GM12878 (cell line): ENCODE data around the gene EEF1AKMT3. TPM values are rescaled to one million over a fixed set of nuclear protein-coding genes. Genes with fewer than 3 reads are reported as not detected.

Experiments
- ATF3 ChIP-seq: IDR thresholded peaks from 2 replicates; pipeline ENCODE4 v1.6.1; 2011; ENCODE audit warnings: low read depth, mild to moderate bottlenecking, low read length, moderate library complexity, borderline replicate concordance; ENCODE audit errors: extremely low read depth
- BACH1 ChIP-seq: fragments of 450-650 bp; IDR thresholded peaks from 2 replicates; pipeline ENCODE4 v1.6.1; 2017; ENCODE audit warnings: mild to moderate bottlenecking, borderline replicate concordance
- CBX3 ChIP-seq: fragments of 200-600 bp; sonication (generic); IDR thresholded peaks from 2 replicates; pipeline ENCODE4 v1.6.1; 2016; ENCODE audit warnings: low read depth, borderline replicate concordance
- CHD2 ChIP-seq: IDR thresholded peaks from 2 replicates; pipeline ENCODE4 v1.6.1; 2011; ENCODE audit warnings: low read depth, low read length, improper control_type of control experiment, borderline replicate concordance
- ELK1 ChIP-seq: IDR thresholded peaks from 2 replicates; pipeline ENCODE4 v1.6.1; 2012; ENCODE audit warnings: low read depth, low read length, improper control_type of control experiment
- EP300 ChIP-seq, 2 experiments: fragments of 150-350 bp in 1 of 2; IDR thresholded peaks; 2 replicates each; pipeline ENCODE4 v1.6.1; 2011 to 2012; ENCODE audit warnings: low read depth in 2 of 2, low read length in 2 of 2, borderline replicate concordance in 1 of 2, improper control_type of control experiment in 1 of 2, inconsistent platforms in 1 of 2; ENCODE audit not compliant: control insufficient read depth in 1 of 2
- ETV6 ChIP-seq, 2 experiments: fragments of 450-650 bp in 1 of 2; IDR thresholded peaks in 1 of 2; conservative IDR thresholded peaks in 1 of 2; 2 replicates each; pipeline ENCODE4 v1.6.1; 2014; ENCODE audit warnings: antibody characterized with exemption in 1 of 2, borderline replicate concordance in 1 of 2, low read depth in 1 of 2, mild to moderate bottlenecking in 1 of 2, moderate library complexity in 1 of 2
- HDGF ChIP-seq: fragments of 450-650 bp; IDR thresholded peaks from 2 replicates; pipeline ENCODE4 v1.6.1; 2016; ENCODE audit warnings: antibody characterized with exemption
- NR2C1 ChIP-seq: fragments of 450-650 bp; IDR thresholded peaks from 2 replicates; pipeline ENCODE4 v1.6.1; 2017; ENCODE audit warnings: antibody characterized with exemption, mild to moderate bottlenecking, moderate library complexity
- RCOR1 ChIP-seq: conservative IDR thresholded peaks from 2 replicates; pipeline ENCODE4 v1.6.1; 2012; ENCODE audit warnings: low read depth, low read length, improper control_type of control experiment
- polyA plus RNA-seq, 11 experiments: library from polyadenylated mRNA; depleted of rRNA in 4 of 11; unstranded in 6 of 11; stranded (reverse) in 5 of 11; fragments of >200 nt; fragmentation: Nextera tagmentation in 4 of 11; fragmentation: Illumina TruSeq in 1 of 11; extraction: Ambion mirVana in 4 of 11; extraction: Trizol in 1 of 11; gene quantifications; 1 replicate in 1 of 11; 2 replicates in 10 of 11; pipeline versions ENCODE4 v1.2.1 to v1.2.3, GENCODE V29; 2011 to 2016; ENCODE audit warnings: inconsistent platforms in 2 of 11, missing spikeins in 2 of 11, low read depth in 1 of 11
- total RNA-seq, 4 experiments: library from RNA; depleted of rRNA in 3 of 4; stranded (reverse); fragments of >200 nt in 3 of 4; fragmentation: Illumina TruSeq in 1 of 4; extraction: Trizol in 1 of 4; gene quantifications; 2 replicates each; pipeline versions ENCODE4 v1.2.1 to v1.2.3, GENCODE V29; 2013 to 2021
- TF ChIP-seq, protein P1 (sequence below): fragments of 450-650 bp; IDR thresholded peaks from 2 replicates; pipeline ENCODE4 v1.6.1; 2017; ENCODE audit warnings: borderline replicate concordance
- TF ChIP-seq, protein P2 (sequence below): fragments of 450-650 bp; IDR thresholded peaks from 2 replicates; pipeline ENCODE4 v1.6.1; 2014; ENCODE audit warnings: mild to moderate bottlenecking

EEF1AKMT3 gene
- total and polyA plus RNA-seq, 10 of the 15 experiments (the other 5 are each of a cell fraction or from before 2014, with no cell fraction given): 1.2 to 8.2 (median 3.5) TPM

DNA sequence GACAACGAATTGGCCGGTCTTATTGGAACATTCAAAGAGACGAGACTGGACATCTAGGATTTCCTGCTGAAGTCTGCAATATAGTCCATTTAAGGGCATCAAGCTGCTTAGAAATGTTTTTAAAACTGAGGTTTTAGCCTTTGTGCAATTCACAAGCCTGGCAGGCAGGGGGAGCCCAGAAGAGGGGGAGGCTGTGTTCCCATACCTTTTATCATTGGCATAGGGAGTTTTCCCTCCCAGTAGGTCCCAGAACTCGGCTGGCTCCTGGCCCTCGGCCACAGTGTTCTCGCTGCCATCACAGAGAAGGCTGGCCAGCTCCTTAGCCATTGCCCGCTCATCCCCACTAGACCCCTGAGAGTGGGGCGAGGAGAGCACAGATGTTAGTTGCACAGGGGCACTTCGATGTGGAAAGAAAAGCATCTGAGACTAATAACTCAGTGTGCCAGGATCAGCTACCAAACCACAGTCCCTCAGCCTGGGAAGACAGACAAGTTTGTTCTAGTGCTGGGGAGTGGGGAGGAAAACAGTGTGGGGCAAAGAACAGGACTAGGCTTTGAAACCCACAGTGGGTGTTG lies 31.0 kb downstream of the EEF1AKMT3 start (continued):
- TF ChIP-seq NR2C1 (no peak), ATF3 (no peak), BACH1 (no peak), HDGF (no peak), ELK1 (no peak), ETV6 (conservative IDR thresholded peaks at IDR 0.05 in 1 of 2, IDR thresholded peaks at IDR 0.05 in 1 of 2; ENCODE audit: borderline replicate concordance in 1 of 2, low read depth in 1 of 2) (no peak), CBX3 (no peak), EP300 (IDR thresholded peaks at IDR 0.05; ENCODE audit: borderline replicate concordance in 1 of 2, control insufficient read depth in 1 of 2, low read depth in 2 of 2, low read length in 2 of 2) (no peak), CHD2 (no peak), RCOR1 (no peak)
- TF ChIP-seq, protein P1, sequence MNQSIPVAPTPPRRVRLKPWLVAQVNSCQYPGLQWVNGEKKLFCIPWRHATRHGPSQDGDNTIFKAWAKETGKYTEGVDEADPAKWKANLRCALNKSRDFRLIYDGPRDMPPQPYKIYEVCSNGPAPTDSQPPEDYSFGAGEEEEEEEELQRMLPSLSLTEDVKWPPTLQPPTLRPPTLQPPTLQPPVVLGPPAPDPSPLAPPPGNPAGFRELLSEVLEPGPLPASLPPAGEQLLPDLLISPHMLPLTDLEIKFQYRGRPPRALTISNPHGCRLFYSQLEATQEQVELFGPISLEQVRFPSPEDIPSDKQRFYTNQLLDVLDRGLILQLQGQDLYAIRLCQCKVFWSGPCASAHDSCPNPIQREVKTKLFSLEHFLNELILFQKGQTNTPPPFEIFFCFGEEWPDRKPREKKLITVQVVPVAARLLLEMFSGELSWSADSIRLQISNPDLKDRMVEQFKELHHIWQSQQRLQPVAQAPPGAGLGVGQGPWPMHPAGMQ: no peak
- TF ChIP-seq, protein P2, sequence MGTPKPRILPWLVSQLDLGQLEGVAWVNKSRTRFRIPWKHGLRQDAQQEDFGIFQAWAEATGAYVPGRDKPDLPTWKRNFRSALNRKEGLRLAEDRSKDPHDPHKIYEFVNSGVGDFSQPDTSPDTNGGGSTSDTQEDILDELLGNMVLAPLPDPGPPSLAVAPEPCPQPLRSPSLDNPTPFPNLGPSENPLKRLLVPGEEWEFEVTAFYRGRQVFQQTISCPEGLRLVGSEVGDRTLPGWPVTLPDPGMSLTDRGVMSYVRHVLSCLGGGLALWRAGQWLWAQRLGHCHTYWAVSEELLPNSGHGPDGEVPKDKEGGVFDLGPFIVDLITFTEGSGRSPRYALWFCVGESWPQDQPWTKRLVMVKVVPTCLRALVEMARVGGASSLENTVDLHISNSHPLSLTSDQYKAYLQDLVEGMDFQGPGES: no peak
